Measurements from ENCODE around the gene GPRC5A. TPM values are rescaled to one million over a fixed set of nuclear protein-coding genes. Genes with fewer than 3 reads are reported as not detected.

Gene GPRC5A
- total and polyA plus RNA-seq, 2 of the 4 experiments (the other 2 are of a cell fraction): 49.6 to 201 TPM

GRCh38 chr12:12908711-12909110, 17.3 kb downstream of the GPRC5A start:
- H3K36me3 ChIP-seq (ENCODE audit: control insufficient read depth, insufficient read depth, low read length): peaks cover 50% of the 10 kb centered on the region
- no peak for DNase-seq
- dilution Hi-C loops (cut with HindIII; ENCODE audit: low sequenced_read_pairs, unreplicated experiment): no loop called here
- no peak overlapping the region for H2BK120ac ChIP-seq (ENCODE audit: low read depth, low read length)
- no peaks in the 10 kb centered on the region for H3K9me3 ChIP-seq (ENCODE audit: control insufficient read depth, insufficient read depth, low read length)
- intact Hi-C loops (cut with micrococcal nuclease): no loop called here
- in situ Hi-C loops (cut with MboI; ENCODE audit: low sequenced_read_pairs): loop anchor here (25.0 kb wide), 1 partner anchor 629 kb away; no protein-coding TSS in a partner anchor
- TF ChIP-seq RCOR1 (IDR thresholded peaks at IDR 0.05; ENCODE audit: insufficient replicate concordance, low read length) (no peak), CTCF (conservative IDR thresholded peaks at IDR 0.05; ENCODE audit: low read depth, low read length) (no peak), BHLHE40 (IDR thresholded peaks at IDR 0.05; ENCODE audit: low read depth, low read length) (no peak), MAFK (IDR thresholded peaks at IDR 0.05; ENCODE audit: low read depth, low read length) (no peak), ELK1 (IDR thresholded peaks at IDR 0.05; ENCODE audit: borderline replicate concordance, low read depth, low read length) (no peak), USF2 (IDR thresholded peaks at IDR 0.05; ENCODE audit: low read depth, low read length) (no peak)
- H2AFZ ChIP-seq (replicated peaks; ENCODE audit: low read length, poor library complexity): no peak overlapping the region
- no peaks in the 10 kb centered on the region for H3K27me3 ChIP-seq (ENCODE audit: control insufficient read depth, insufficient read depth, low read length)
- no peak overlapping the region for H2AK5ac ChIP-seq (ENCODE audit: low read depth, low read length)
- H3K18ac ChIP-seq (ENCODE audit: low read depth, low read length): no peak overlapping the region
- H3K14ac ChIP-seq (replicated peaks; ENCODE audit: low read depth, low read length): no peak overlapping the region
- no peak overlapping the region; the same call in 2 of the 3 replicates for H2BK15ac ChIP-seq (ENCODE audit: low read depth, low read length)
- H4K91ac ChIP-seq (ENCODE audit: insufficient read depth, low read depth, low read length): no peak overlapping the region
- H2AK9ac ChIP-seq (replicated peaks; ENCODE audit: low read depth, low read length, poor library complexity): no peak overlapping the region
- ChIA-PET CTCF (no interaction called here), POLR2A (ENCODE audit: unreplicated experiment) (no interaction called here)
- H3K4me3 ChIP-seq (ENCODE audit: insufficient read depth, low read depth, low read length): no peak overlapping the region
- H3K9me1 ChIP-seq (ENCODE audit: insufficient read depth, low read length): peaks cover 22% of the 10 kb centered on the region
- BruUV-seq (replicated peaks): TSS peak; percentile 55
- H3K79me1 ChIP-seq (ENCODE audit: low read depth in 1 of 2, low read length in 2 of 2): peaks cover 28 to 75% of the 10 kb centered on the region in 2 experiments
- H3K4me1 ChIP-seq (ENCODE audit: control insufficient read depth, insufficient read depth, low read length): peaks cover 11% of the 10 kb centered on the region
- no peak overlapping the region for H3K4me2 ChIP-seq (ENCODE audit: low read depth, low read length)
- ATAC-seq (ENCODE audit: low read depth): no peak
- H2BK5ac ChIP-seq (ENCODE audit: low read depth, low read length, poor library complexity, severe bottlenecking): no peak overlapping the region
- no peak overlapping the region for H4K8ac ChIP-seq (ENCODE audit: low read depth in 2 of 2, low read length in 2 of 2)
- no peak overlapping the region for H3K9ac ChIP-seq (ENCODE audit: low read depth, low read length)
- 98% methylated on average over 8 of the region's 12 CpGs; no CpG with 5 or more reads in 1 of the 2 experiments for WGBS, 2 experiments (ENCODE audit: extremely low coverage in 2 of 2, insufficient read length in 1 of 2)
- H3K27ac ChIP-seq (ENCODE audit: insufficient read depth, low read length): no peak overlapping the region
- no peak overlapping the region for H4K5ac ChIP-seq (ENCODE audit: low read depth, low read length)
- no peak overlapping the region for H3K56ac ChIP-seq (ENCODE audit: extremely low read depth, insufficient read depth, low read length)
- H2BK20ac ChIP-seq (ENCODE audit: low read depth, low read length): no peak overlapping the region
- H3K4ac ChIP-seq (ENCODE audit: low read depth, low read length): no peak overlapping the region
- H3K23ac ChIP-seq (ENCODE audit: low read depth, low read length): no peak overlapping the region
- H4K20me1 ChIP-seq (ENCODE audit: insufficient read depth, low read length): peaks cover 21% of the 10 kb centered on the region; the same call in 1 of the 2 replicates
